Subcutaneous abdominal adipose tissue (tissue), 5 donors: Measurements from ENCODE around the gene KEL.

Experiments
- H3K27ac ChIP-seq: one replicate; pipeline ENCODE4 v1.7.0; 2013; ENCODE audit warnings: low read depth, mild to moderate bottlenecking, inconsistent platforms, low read length, moderate library complexity
- H3K27me3 ChIP-seq, 5 donors: one replicate each; pipeline ENCODE4 v1.7.0; 2013; ENCODE audit warnings: low read length in 5 of 5, inconsistent platforms in 1 of 5; ENCODE audit not compliant: control insufficient read depth in 5 of 5, insufficient read depth in 4 of 5
- H3K36me3 ChIP-seq, 5 donors: one replicate each; pipeline ENCODE4 v1.7.0; 2013; ENCODE audit warnings: low read length in 5 of 5; ENCODE audit not compliant: control insufficient read depth in 5 of 5, insufficient read depth in 5 of 5
- H3K4me1 ChIP-seq, 5 donors: one replicate each; pipeline ENCODE4 v1.7.0; 2013; ENCODE audit warnings: low read length in 5 of 5, mild to moderate bottlenecking in 3 of 5, moderate library complexity in 1 of 5; ENCODE audit not compliant: control insufficient read depth in 5 of 5, insufficient read depth in 5 of 5
- H3K4me3 ChIP-seq, 5 donors: one replicate each; pipeline ENCODE4 v1.7.0; 2013; ENCODE audit warnings: low read length in 5 of 5, low read depth in 1 of 5
- H3K9ac ChIP-seq, 5 donors: one replicate each; pipeline ENCODE4 v1.7.0; 2013; ENCODE audit warnings: low read length in 5 of 5, mild to moderate bottlenecking in 4 of 5, moderate library complexity in 3 of 5
- H3K9me3 ChIP-seq, 5 donors: one replicate each; pipeline ENCODE4 v1.7.0; 2013; ENCODE audit warnings: low read length in 5 of 5; ENCODE audit not compliant: control insufficient read depth in 5 of 5
- donor health status: healthy.
- donor health status: healthy.
- donor health status: healthy.
- donor health status: healthy.
- donor health status: healthy.

Gene KEL

DNA sequence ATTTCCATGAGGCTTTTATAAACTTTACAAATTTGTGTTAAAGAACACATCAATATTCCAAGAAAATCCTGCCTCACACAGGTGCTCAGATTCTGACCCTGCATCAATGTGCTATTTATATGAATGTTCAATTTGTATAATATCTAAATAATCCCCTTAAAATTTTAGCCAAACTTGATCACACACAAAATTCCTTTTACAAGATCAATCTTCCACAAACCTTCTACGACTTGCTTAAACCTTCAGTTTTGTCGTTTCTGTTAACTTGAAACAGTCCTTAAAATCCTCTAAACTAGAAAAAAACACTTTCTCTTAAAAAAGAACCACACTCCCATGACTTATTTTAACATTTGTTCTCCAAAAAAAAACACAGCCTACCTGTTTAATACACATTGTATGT, 56.4 kb downstream of the KEL start:
- no peak overlapping the region for H3K9ac ChIP-seq
- H3K4me1 ChIP-seq, result no peaks in the 10 kb centered on the region
- H3K4me3 ChIP-seq, result no peak overlapping the region
- H3K27me3 ChIP-seq, result peaks cover 0 to 3% (median 0%) of the 10 kb centered on the region in 5 donors
- peaks cover 0 to 5% (median 0%) of the 10 kb centered on the region in 5 donors for H3K9me3 ChIP-seq
- H3K27ac ChIP-seq, result no peak overlapping the region
- H3K36me3 ChIP-seq, result no peaks in the 10 kb centered on the region

DNA sequence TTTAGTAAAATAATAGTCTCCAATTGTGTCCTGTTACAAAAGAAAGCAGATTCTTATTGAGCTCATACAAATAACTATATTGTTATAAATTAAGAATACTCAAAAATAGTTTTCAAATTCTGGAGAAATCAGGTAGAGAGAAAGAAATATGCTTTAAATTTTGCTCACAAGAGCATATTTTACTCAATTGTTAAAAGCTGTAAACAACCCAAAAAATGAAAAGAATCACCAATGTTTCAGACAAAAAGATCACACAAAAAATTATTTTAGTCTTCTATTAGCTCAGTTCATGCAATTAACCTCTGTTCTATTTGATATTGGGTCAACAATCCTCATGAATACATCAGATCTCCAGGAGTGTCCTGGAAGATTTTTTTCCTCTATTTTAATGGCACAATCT, 58.0 kb downstream of the KEL start:
- Histone ChIP-seq H3K9ac (no peak overlapping the region), H3K9me3 (peaks cover 0 to 5% (median 0%) of the 10 kb centered on the region in 5 donors), H3K4me3 (no peak overlapping the region), H3K36me3 (no peaks in the 10 kb centered on the region), H3K27ac (no peak overlapping the region), H3K4me1 (no peaks in the 10 kb centered on the region), H3K27me3 (peaks cover 0 to 3% (median 0%) of the 10 kb centered on the region in 5 donors)

DNA sequence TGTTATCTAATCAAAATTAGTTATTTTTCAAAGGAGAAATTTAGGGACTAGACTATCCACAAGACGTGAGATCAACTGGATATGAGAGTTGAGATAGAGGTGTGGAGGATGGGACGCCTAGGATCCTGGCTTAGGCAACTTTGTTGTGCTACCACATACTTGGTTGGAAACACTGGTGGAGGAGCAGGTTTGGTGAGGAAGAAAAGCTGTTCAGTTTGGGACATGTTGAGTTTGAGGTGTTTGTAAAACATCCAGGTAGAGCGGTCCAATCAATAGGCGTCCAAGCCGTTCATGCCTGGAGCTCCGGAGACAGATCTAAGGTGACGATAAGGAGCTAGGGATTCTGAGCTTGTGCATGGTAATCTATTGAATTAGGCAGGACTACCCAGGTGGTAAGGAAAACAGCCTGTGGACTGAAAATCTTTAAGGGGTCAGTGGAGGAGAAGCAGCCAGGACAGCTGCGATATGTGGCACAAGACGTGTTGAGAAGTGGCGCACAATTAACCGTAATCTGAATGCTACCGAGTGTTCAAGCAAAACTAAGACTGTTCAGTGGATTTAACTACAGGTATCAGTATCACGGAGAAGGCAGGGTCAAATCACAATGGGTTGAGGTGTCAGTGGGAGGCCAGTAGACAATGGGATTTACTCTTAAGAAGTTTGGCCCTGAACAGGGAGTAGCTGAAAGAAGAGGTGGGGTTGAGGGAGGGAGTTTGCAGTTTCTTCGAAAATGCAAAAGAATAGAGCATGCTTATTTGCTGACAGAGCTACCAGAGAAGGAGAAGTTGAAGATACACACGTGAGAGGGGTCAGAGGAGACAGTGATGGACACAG, 60.5 kb downstream of the KEL start:
- Histone ChIP-seq H3K27me3 (peaks cover 0 to 6% (median 3%) of the 10 kb centered on the region in 5 donors), H3K4me3 (no peak overlapping the region), H3K36me3 (no peaks in the 10 kb centered on the region), H3K9me3 (peaks cover 0 to 5% (median 0%) of the 10 kb centered on the region in 5 donors), H3K27ac (no peak overlapping the region), H3K9ac (no peak overlapping the region), H3K4me1 (no peaks in the 10 kb centered on the region)

DNA sequence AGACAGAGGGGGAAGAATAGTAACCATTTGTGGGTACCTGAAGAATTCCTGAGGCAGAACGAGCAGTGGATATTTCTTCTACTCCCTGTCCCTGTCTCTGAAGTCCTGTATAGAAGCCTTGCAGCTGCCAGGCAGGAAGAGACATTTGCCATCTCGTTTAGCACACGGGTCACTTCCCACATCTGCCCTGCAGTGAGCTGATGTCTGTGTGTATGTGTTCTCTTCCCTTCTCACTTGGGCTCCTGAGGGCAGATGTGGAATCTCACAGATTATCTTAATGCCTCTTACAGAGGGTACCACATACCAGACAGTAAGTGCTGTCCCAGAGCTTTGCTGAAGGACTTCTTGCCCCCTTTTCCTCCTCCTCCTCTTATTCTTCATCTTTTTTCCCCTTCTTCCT, 62.5 kb downstream of the KEL start:
- no peak overlapping the region for H3K9ac ChIP-seq
- H3K27ac ChIP-seq, result no peak overlapping the region
- H3K4me1 ChIP-seq, result no peaks in the 10 kb centered on the region
- no peak overlapping the region for H3K4me3 ChIP-seq
- no peaks in the 10 kb centered on the region for H3K36me3 ChIP-seq
- H3K27me3 ChIP-seq, result peaks cover 2 to 8% (median 3%) of the 10 kb centered on the region in 5 donors
- H3K9me3 ChIP-seq, result peaks cover 0 to 5% (median 0%) of the 10 kb centered on the region in 5 donors

DNA sequence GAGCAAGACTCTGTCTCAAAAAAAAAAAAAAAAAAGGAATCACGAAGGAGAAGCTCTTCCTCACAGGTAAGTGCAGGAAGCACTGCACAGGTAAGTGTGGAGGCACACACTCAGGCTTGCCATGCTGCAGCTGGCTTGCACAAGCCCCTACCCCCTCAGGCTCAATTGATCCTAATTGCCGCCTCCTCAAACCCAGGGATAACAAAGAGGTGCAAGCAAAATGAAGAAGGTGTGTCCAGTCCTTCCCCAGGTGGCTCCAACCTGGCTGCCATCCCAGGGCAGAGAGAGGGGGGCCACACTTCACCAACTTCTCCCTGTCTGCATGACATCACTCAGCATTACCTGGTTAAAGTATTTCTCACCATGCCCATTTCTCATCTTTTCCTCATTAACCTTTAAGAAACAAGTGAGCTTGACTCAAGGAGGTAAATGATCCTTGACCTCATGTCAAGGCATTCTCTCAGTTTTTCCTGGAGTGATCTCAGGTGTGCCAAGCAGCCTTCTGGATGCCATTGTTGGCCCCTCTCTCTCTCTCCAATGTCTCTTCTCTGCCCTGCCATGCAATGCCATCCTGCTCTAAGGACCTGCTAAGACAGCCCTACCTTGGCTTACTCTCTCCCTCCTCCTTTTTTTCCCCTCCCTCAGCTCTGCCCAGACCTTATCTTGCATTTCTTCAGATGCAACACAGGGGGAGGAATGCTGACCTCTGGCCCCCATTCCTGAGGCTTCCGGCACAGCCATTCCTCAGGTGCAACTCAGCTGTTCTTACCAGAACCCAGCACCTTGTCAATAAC, 63.6 kb downstream of the KEL start:
- no peaks in the 10 kb centered on the region for H3K9me3 ChIP-seq
- no peaks in the 10 kb centered on the region for H3K36me3 ChIP-seq
- no peak overlapping the region for H3K9ac ChIP-seq
- no peaks in the 10 kb centered on the region for H3K4me1 ChIP-seq
- H3K27me3 ChIP-seq, result peaks cover 2 to 8% (median 3%) of the 10 kb centered on the region in 5 donors
- no peak overlapping the region for H3K4me3 ChIP-seq
- no peak overlapping the region for H3K27ac ChIP-seq

DNA sequence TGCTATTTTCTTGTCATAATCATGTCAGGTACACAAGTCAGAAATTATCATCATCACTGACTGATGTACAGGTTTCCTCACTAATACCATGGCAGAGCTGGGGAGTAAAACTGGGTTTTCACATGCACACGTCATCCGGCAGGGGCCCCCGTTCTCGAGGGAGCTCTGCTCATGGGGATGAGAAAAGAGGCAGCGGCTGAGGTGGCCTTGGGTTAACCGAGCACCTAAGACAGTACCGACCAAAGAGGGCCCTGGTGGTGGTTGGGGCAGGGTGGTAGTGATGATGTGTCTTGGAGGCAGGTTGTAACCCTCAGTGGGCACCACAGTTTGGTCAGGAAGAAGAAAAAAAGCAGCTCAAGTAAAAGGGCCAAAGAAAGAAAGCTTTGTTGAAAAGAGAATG, 64.5 kb downstream of the KEL start:
- peaks cover 2 to 8% (median 3%) of the 10 kb centered on the region in 5 donors for H3K27me3 ChIP-seq
- no peak overlapping the region for H3K4me3 ChIP-seq
- no peak overlapping the region for H3K27ac ChIP-seq
- H3K9ac ChIP-seq, result no peak overlapping the region
- H3K4me1 ChIP-seq, result no peaks in the 10 kb centered on the region
- H3K9me3 ChIP-seq, result no peaks in the 10 kb centered on the region
- no peaks in the 10 kb centered on the region for H3K36me3 ChIP-seq

DNA sequence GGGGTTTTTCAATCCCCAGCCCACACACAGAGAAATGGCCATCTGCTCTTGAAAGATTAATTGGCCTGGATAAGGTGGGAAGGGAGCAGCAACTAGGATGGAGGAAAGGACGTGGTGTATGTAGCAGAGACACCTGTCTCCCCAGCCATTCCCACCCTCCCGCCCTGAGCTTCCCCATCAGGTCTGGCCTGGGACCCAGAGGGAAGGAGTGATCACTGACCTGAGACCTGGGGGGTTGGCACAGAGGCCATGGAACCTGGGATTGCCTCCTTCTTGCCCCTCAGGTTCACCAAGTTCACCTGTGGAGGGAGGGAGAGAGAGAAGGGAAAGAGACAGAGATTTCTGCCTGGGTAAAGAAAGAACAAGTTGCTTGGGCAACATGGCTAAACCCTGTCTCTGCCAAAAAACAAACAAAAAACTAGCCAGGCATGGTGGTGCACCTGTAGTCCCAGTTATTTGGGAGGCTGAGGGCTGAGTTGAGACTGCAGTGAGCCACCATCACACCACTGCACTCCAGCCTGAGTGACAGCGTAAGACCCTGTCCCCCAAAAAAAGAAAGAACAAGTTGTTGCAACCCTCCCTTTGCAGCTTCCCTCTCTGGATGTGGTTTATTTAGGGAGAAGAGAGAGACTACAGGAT, 65.3 kb downstream of the KEL start:
- peaks cover 2 to 8% (median 3%) of the 10 kb centered on the region in 5 donors for H3K27me3 ChIP-seq
- H3K27ac ChIP-seq, result no peak overlapping the region
- H3K4me3 ChIP-seq, result no peak overlapping the region
- no peaks in the 10 kb centered on the region for H3K9me3 ChIP-seq
- H3K9ac ChIP-seq, result no peak overlapping the region
- no peaks in the 10 kb centered on the region for H3K36me3 ChIP-seq
- H3K4me1 ChIP-seq, result no peaks in the 10 kb centered on the region

DNA sequence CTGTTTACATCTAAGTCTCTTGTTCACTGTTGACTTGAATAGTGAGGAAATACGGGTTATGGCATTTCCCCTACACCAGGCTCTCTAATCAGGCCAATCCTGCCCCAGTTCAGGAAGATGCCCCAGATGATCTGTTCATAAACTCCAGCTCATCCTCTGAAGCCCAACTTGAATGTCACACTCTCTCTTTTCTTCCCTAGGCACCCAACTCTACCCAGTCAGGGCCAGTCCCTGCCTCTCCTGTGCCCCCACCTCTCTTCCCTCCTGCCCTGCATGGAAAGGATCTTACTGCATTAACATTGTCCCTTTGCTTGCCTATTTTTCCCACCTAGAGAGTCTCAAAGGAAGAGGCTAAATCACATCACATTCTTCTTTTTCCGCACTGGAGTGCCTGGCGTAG, 66.0 kb downstream of the KEL start:
- no peaks in the 10 kb centered on the region for H3K4me1 ChIP-seq
- H3K4me3 ChIP-seq, result no peak overlapping the region
- no peaks in the 10 kb centered on the region for H3K36me3 ChIP-seq
- peaks cover 3 to 8% (median 6%) of the 10 kb centered on the region in 5 donors for H3K27me3 ChIP-seq
- H3K27ac ChIP-seq, result no peak overlapping the region
- no peak overlapping the region for H3K9ac ChIP-seq
- H3K9me3 ChIP-seq, result no peaks in the 10 kb centered on the region

DNA sequence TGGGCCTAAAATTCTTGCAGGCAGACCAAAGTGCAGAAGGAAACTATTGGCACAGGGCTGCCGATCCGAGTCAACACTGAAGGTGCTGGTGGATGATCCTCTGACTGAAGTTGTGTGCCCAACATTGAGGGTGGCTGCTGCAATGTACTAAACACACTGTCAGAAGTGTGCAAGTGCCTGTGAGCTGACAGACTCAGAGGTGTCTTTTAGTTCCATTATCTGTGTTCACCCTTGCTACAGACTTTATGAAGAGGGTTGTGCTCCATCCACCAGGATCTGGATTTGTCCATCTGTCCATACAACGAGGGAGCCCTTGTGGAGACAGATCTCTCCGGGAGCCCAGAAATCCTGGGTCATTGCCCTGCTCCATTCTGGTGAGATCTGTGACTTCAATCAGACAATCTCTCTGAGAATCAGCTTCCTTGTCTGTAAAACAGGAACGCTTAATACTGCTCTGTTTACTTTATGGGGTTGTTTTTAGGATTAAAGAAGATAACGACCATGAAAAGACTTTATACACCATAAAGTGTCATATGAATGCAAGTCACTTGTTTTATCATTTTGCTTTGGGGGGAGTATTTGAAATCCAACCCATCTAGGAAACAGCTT, 67.1 kb downstream of the KEL start:
- H3K9ac ChIP-seq, result no peak overlapping the region
- H3K27ac ChIP-seq, result no peak overlapping the region
- H3K9me3 ChIP-seq, result no peaks in the 10 kb centered on the region
- H3K27me3 ChIP-seq, result peaks cover 6 to 13% (median 9%) of the 10 kb centered on the region in 5 donors
- H3K4me1 ChIP-seq, result no peaks in the 10 kb centered on the region
- H3K4me3 ChIP-seq, result no peak overlapping the region
- H3K36me3 ChIP-seq, result no peaks in the 10 kb centered on the region
